ENCODE data around the gene GPHN.
"Not testable (repeated sequence)": the region's sequence is repeated elsewhere in the genome, so short reads cannot be mapped to it uniquely, and the experiment has no call there.

GPHN gene

GRCh38 chr14:66974397-66975025, 466.6 kb downstream of the GPHN start:
- no peak for DNase-seq

GRCh38 chr14:66975251-66975650, 467.3 kb downstream of the GPHN start:
- no peak for DNase-seq

DNA sequence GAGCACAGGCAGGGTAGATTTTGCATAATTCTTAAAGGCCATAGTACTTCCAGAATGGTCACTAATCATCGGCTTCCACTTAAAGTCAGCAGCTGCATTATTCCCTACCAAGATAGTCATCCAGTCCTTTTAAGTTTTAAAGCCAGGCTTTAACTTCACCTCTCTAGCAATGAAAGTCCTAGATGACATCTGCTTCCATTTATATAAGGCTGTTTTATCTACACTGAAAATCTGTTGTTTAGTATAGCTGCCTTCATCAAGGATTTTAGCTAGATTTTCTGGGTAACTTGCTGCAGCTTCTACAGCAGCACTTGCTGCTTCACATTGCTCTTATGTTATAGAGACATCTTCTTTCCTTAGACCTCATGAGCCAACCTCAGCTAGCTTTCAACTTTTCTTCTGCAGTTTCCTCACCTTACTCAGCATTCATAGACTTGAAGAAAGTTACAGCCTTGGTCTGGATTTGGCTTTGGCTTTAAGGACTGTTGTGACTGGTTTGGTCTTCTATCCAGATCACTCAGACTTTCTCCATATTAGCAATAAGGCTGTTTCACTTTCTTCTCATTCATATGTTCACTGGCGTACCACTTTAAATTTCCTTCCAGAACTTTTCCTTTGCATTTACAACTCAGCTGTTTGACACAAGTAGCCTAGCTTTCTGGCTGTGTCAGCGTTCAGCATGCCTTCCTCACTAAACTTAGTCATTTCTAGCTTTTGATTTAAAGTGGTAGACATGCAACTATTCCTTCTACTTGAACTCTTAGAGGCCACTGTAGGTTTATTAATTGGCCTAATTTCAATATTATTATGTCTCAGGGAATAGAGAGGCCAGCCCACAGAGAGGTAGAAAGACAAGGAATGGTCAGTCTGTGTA, 471.4 kb downstream of the GPHN start:
- no peak for DNase-seq

DNA sequence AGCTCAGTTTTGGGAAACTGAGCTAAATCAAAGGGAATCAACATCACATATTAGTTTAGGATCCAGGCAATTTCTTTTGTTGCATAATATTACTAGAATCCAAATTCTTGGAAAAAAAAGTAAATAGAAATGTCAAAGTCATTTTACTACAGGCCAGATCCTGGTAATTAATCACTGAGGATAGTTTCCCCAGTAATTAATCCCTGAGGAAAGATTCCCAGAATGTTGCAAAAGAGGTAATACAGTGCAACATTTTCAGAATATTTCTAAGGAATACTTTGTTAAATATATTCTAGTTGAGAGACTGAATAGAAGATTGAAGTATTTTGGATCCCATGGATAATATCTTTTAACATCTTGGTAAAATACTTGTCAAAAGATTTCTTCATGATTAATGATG, 474.3 kb downstream of the GPHN start:
- DNase-seq: no peak

DNA sequence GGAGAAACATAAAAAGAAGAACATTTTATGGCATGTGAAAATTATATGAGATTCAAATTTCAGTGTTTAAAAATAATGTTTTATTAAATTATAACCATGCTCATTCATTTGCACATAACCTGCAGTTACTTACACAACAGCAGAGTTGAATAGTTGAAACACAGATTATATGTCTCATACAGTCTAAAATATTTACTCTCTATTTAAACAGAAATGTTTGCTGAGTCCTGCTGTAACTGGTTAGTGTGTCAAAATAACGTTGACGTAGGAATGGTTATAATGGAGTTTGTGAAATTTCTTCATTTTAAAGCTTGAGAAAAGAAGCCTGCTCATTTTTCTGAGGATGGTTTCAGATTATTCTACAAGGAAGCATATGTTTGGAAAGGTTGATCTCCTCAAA, 484.8 kb downstream of the GPHN start:
- no peak for DNase-seq

- no peak for DNase-seq
Measured at GRCh38 chr14:66993512-66993911, 485.6 kb downstream of the GPHN start.

- DNase-seq: no peak
Measured at GRCh38 chr14:66998013-66998412, 490.1 kb downstream of the GPHN start.

DNA sequence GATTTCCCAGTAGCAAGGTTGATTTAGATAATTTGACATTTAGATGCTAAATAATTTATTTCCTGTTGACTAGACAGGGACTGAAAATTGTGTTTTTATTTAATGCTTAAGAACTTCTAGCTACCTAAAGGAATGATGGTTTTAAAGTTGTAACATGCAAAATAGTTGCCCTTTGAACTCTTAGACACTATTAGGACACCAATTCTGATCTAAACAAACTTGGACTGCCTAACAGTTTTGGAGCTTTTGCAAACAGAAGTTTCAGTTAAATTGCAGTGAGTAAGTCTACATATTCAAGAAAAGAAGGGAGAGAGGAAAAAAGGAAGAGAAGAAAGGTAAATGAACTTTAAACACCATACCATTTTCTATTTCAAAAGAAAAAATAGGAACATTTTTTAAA, 492.0 kb downstream of the GPHN start:
- no peak for DNase-seq

- no peak for DNase-seq
Measured at GRCh38 chr14:67002994-67003753, 495.2 kb downstream of the GPHN start.

DNA sequence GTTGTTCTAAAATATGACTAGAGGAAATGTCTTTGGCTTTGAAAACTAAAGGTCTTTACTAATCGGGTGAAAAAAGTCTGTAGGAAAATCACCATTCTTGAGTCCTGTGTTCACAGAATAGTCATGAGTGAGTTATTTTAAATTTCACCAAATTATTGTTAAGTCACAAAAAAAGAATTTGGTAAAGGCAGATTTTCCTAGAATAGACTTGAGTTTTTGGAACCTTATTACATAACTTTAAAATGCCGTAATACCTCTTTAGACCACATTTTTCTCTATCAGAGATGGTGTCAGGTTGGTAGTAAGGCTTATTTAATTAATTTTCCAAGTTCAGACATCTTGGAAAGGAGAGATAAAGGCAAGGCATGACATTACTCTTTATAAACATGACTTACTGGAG, 496.6 kb downstream of the GPHN start:
- DNase-seq: no peak

DNA sequence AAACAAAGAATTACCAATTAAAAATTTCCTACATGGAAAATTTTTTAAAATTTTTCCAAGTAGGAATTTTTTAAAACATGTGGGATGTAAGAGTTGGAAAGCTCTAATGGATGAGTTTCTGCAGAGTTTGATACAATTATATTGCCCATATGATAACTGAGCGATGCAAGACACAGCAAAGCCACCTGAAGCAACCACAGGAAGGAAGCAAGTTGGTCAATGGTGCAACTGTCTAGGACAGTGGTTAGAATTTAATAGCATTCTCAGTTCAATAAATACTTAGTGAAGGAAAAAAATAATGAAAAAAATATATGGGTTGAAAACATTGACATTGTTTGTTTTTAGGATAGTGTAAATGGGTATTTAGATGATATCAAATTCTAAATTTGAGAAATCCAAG, 502.7 kb downstream of the GPHN start:
- no peak for DNase-seq

- no peak for DNase-seq
Measured at GRCh38 chr14:67016856-67017255, 508.9 kb downstream of the GPHN start.

DNA sequence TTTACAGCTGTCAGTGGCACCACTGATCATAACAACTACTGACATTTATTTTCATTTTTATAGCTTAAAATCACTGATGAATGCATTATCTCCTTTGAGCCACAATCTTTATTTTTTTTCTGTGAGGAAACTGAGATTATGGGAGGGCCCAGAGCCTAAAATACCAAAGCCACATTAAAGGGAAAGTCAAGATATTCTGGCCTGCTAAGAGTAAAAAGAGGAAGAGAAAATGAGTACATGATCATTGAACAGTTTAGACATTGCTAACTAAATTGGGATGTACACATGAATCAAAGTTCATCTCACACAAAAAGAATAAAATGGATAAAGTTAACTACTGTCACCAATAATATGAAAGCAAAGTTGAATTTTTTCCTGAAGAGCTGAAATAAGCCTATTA, 510.8 kb downstream of the GPHN start:
- no peak for DNase-seq

- DNase-seq: no peak
Measured at GRCh38 chr14:67019796-67020195, 511.8 kb downstream of the GPHN start.

DNA sequence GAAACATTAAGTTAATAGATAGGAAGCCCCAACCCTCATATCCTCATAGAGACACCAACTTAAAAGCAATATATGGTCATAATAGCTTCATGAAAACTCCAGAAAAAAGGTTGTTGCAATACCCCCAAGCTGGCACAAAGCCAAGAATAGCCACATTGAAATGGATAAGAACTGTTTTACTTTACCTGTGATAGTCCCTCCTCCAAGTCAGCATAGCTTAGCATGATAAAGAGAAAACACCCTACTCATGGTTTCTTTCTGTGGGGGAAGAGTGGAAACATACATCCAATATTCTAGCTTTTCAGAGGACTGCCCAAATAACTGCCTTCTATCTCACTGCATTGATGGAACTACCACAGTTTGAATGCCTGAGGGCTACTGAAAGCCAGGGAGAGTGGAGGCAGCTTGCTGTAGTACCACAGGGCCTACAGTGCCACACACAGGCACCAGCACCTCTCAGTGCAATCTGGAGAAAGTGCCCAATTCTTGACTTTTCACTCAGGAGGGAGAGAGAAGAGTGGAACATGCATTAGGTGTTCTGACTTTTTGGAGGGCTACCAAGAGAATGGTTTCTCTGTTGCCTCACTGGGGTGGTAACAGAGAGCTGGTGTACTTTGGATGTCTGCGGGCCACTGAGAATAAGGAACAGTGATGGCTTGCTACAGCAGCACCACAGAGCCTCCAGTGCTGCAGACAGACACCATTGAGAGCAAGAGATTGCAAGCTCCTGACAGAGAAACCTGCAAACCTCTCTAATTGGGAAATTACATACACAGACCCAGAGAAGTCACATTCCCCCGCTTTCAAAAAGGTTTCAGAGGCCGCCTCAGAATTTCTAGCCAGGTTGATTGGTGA, 524.2 kb downstream of the GPHN start:
- DNase-seq: no peak

- DNase-seq: no peak
Measured at GRCh38 chr14:67045440-67045839, 537.5 kb downstream of the GPHN start.

DNA sequence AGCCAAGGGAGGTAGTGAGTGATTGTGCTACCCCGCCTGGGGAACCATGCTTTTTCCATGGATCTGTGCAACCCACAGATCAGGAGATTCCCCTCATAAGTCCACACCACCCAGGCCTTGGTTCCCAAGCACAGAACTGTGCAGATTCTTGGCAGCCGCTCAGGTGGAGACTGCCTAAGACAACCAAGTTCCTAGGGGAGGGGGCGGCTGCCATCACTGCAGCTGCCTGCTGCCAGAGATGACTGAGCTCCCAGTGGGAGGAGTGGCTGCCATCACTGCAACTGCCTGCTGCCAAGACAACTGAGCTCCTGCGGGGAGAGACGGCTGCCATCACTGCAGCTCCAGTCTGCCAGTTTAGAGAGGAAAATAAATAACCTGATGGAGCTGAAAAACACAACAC, 542.9 kb downstream of the GPHN start:
- no peak for DNase-seq

DNA sequence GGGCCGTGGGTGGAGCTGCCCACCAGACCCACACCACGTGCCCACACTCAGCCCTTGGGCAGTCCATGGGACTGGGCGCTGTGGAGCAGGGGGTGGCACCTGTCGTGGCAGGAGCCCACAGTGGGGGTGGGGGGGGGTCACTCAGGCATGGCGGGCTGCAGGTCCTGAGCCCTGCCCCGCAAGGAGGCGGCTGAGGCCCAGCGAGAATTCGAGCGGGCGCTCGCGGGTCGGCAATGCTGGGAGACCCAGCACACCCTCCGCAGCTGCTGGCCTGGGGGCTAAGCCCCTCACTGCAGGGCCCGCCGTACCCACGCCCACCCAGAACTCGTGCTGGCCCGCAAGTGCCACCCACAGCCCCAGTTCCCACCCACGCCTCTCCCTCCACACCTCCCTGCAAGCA, 548.7 kb downstream of the GPHN start:
- no peak for DNase-seq

- DNase-seq: no peak
Measured at GRCh38 chr14:67059596-67059995, 551.6 kb downstream of the GPHN start.

GRCh38 chr14:67060546-67060945, 552.6 kb downstream of the GPHN start:
- no peak for DNase-seq

DNA sequence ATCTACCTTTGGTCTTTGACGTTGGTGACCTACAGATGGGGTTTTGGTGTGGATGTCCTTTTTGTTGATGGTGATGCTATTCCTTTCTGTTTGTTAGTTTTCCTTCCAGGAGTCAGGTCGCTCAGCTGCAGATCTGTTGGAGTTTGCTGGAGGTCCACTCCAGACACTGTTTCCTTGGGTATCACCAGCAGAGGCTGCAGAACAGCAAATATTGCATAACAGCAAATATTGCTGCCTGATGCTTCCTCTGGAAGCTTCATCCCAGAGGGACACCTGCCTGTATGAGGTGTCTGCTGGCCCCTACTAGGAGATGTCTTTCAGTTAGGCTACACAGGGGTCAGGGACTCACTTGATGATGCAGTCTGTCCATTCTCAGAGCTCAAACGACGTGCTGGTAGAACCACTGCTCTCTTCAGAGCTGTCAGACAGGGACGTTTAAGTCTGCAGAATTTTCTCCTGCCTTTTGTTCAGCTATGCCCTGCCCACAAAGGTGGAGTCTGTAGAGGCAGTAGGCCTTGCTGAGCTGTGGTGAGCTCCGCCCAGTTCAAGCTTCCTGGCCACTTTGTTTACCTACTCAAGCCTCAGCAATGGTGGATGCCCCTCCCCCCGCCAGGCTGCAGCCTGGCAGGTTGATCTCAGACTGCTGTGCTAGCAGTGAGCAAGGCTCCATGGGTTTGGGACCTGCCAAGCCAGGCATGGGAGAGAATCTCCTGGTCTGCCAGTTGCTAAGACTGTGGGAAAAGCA, 559.3 kb downstream of the GPHN start:
- DNase-seq: not testable (repeated sequence)

DNA sequence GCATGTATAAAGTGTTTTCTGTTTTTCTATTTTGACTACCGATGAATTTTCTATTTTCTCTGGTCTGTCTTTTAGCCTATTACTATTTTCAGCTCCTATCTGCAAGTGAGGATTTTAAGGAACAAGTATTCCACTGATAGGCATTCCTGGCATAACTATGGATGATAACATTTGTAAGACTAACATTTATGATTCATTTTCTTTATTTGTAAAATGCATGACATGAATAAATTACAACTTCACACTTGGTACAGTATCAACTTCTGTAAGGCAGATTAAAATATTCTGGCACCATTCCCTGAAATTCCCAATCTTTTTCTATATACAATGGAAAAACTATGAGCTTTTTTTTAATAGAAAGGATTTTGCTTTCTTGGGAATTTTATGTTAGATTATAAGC, 560.3 kb downstream of the GPHN start:
- no peak for DNase-seq
